ENCODE data around the gene CTXND2.

CTXND2 gene

GRCh38 chr1:150917387-150917786 is 30.5 kb downstream of the CTXND2 start:
- no peak overlapping the region for H3K4me3 ChIP-seq (replicated peaks; ENCODE audit: insufficient read depth, low read length)
- TF ChIP-seq POLR2AphosphoS5 (IDR thresholded peaks at IDR 0.05; ENCODE audit: low read depth): no peak
- H3K27me3 ChIP-seq (ENCODE audit: insufficient read depth, poor library complexity, severe bottlenecking): no peaks in the 10 kb centered on the region
- no peak for DNase-seq (ENCODE audit: low read depth in 1 of 2, low spot score in 1 of 2)
- no peak overlapping the region for H3K27ac ChIP-seq (replicated peaks)

- H3K27me3 ChIP-seq (ENCODE audit: insufficient read depth, poor library complexity, severe bottlenecking): no peaks in the 10 kb centered on the region
- DNase-seq (ENCODE audit: low read depth in 1 of 2, low spot score in 1 of 2): peak; percentile 38 to 80
- H3K4me3 ChIP-seq (replicated peaks; ENCODE audit: insufficient read depth, low read length): no peak overlapping the region
- no peak overlapping the region for H3K27ac ChIP-seq (replicated peaks)
- no peak for TF ChIP-seq GABPA (IDR thresholded peaks at IDR 0.05; ENCODE audit: low read depth)
- peak; percentile 75 for TF ChIP-seq CTCF (IDR thresholded peaks at IDR 0.05; ENCODE audit: insufficient read depth, low read length)
- no peak for TF ChIP-seq SPI1 (IDR thresholded peaks at IDR 0.05; ENCODE audit: borderline replicate concordance, low read depth)
Measured at GRCh38 chr1:150922519-150922975, 35.6 kb downstream of the CTXND2 start.

- Histone ChIP-seq H3K27me3 (ENCODE audit: insufficient read depth, poor library complexity, severe bottlenecking) (no peaks in the 10 kb centered on the region), H3K27ac (replicated peaks) (no peak overlapping the region), H3K4me3 (replicated peaks; ENCODE audit: insufficient read depth, low read length) (no peak overlapping the region)
- DNase-seq (ENCODE audit: low read depth in 1 of 2, low spot score in 1 of 2): no peak
- TF ChIP-seq GABPA (IDR thresholded peaks at IDR 0.05; ENCODE audit: low read depth) (no peak), SPI1 (IDR thresholded peaks at IDR 0.05; ENCODE audit: borderline replicate concordance, low read depth) (no peak), CTCF (IDR thresholded peaks at IDR 0.05; ENCODE audit: insufficient read depth, low read length) (no peak), REST (IDR thresholded peaks at IDR 0.05; ENCODE audit: insufficient replicate concordance, low read depth) (no peak), POLR2AphosphoS5 (IDR thresholded peaks at IDR 0.05; ENCODE audit: low read depth) (no peak)
Measured at GRCh38 chr1:150925080-150925479, 38.1 kb downstream of the CTXND2 start.

- peak; percentile 63; the same call in 1 of the 2 replicates for TF ChIP-seq SPI1 (IDR thresholded peaks at IDR 0.05; ENCODE audit: borderline replicate concordance, low read depth)
- no peak for TF ChIP-seq REST (IDR thresholded peaks at IDR 0.05; ENCODE audit: insufficient replicate concordance, low read depth)
- TF ChIP-seq POLR2AphosphoS5 (IDR thresholded peaks at IDR 0.05; ENCODE audit: low read depth): peak; percentile 64; the same call in 1 of the 2 replicates
- no peak for TF ChIP-seq CTCF (IDR thresholded peaks at IDR 0.05; ENCODE audit: insufficient read depth, low read length)
- peak; percentile 90 for TF ChIP-seq GABPA (IDR thresholded peaks at IDR 0.05; ENCODE audit: low read depth)
- Histone ChIP-seq H3K27ac (replicated peaks) (peak within 1 kb of the TSS; percentile 92), H3K27me3 (ENCODE audit: insufficient read depth, poor library complexity, severe bottlenecking) (no peaks in the 10 kb centered on the region), H3K4me3 (replicated peaks; ENCODE audit: insufficient read depth, low read length) (peak within 1 kb of the TSS; percentile 92)
- peak; percentile 97 to 99 for DNase-seq (ENCODE audit: low read depth in 1 of 2, low spot score in 1 of 2)
Measured at GRCh38 chr1:150926097-150926741, 39.3 kb downstream of the CTXND2 start, which contains the start of gene SETDB1. TSS of gene SETDB1 (plus strand) at chr1:150926363. CDS start at chr1:150927715, 1,352 bp downstream.
